HG03354 (cell line): ENCODE data around the gene APOL4.
"Not testable (repeated sequence)": the region's sequence is repeated elsewhere in the genome, so short reads cannot be mapped to it uniquely, and the experiment has no call there.

Experiments
- ATAC-seq: cut with Tn5 transposase; IDR thresholded peaks from one replicate; pipeline ENCODE4 v1.9.1; 2021; ENCODE audit warnings: mild to moderate bottlenecking; ENCODE audit not compliant: unreplicated experiment, poor library complexity, severe bottlenecking

Gene APOL4

GRCh38 chr22:36201630-36202319, at the start of gene APOL4:
Gene APOL4 (minus strand): TSS chr22:36201809. CDS start chr22:36201734, 75 bp downstream.
- no peak for ATAC-seq

- ATAC-seq: not testable (repeated sequence)
Observed at GRCh38 chr22:36250292-36250960, 48.8 kb upstream of the APOL4 start.

- no peak for ATAC-seq
Observed at GRCh38 chr22:36249160-36249559, 47.6 kb upstream of the APOL4 start.

GRCh38 chr22:36247955-36248354, 46.3 kb upstream of the APOL4 start:
- ATAC-seq: no peak

- ATAC-seq: no peak
Observed at GRCh38 chr22:36246718-36247117, 45.1 kb upstream of the APOL4 start.

GRCh38 chr22:36245805-36246356, 44.3 kb upstream of the APOL4 start:
- ATAC-seq: no peak

- ATAC-seq: no peak
Observed at GRCh38 chr22:36244522-36245391, 43.1 kb upstream of the APOL4 start.

GRCh38 chr22:36243986-36244385, 42.4 kb upstream of the APOL4 start:
- no peak for ATAC-seq

- peak; percentile 96 for ATAC-seq
Observed at GRCh38 chr22:36239401-36240171, 38.0 kb upstream of the APOL4 start, which contains the start of gene APOL2. Gene APOL2 (minus strand): TSS chr22:36239527. CDS start chr22:36233162, 6,365 bp downstream.

- ATAC-seq: peak; percentile 16
Observed at GRCh38 chr22:36239150-36239400, 37.5 kb upstream of the APOL4 start.

- ATAC-seq: no peak
Observed at GRCh38 chr22:36238373-36239149, 37.0 kb upstream of the APOL4 start.

GRCh38 chr22:36237462-36238372, 36.1 kb upstream of the APOL4 start:
- ATAC-seq: no peak

- ATAC-seq: no peak
Observed at GRCh38 chr22:36236388-36237319, 35.0 kb upstream of the APOL4 start.

GRCh38 chr22:36235585-36235984, 34.0 kb upstream of the APOL4 start:
- ATAC-seq: no peak

- ATAC-seq: no peak
Observed at GRCh38 chr22:36234919-36235318, 33.3 kb upstream of the APOL4 start.

- ATAC-seq: no peak
Observed at GRCh38 chr22:36234213-36234612, 32.6 kb upstream of the APOL4 start.

- no peak for ATAC-seq
Observed at GRCh38 chr22:36233796-36234195, 32.2 kb upstream of the APOL4 start.
